GM12801 (cell line): Measurements from ENCODE around the gene NDUFAF5.

Experiments
- CTCF ChIP-seq: IDR thresholded peaks from one replicate; pipeline ENCODE4 v1.5.1; 2011; ENCODE audit warnings: control low read depth; ENCODE audit not compliant: insufficient read length; ENCODE audit errors: extremely low read depth

NDUFAF5 gene

DNA sequence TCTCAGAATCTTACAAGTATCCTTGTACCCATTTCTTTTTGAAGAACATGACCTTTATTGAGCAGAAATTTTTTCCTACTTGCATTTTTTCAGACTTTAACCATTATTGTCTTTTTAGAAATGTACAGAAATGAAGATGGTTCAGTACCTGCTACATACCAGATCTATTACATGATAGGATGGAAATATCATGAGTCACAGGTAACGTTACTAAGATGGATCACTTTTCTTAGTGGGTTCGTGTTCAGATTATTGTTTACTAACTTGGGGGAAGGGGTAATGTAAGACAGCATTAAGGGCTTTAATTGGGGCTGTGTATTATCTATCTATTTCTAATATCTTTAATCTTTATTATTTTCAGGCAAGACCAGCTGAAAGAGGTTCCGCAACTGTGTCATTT lies 31.9 kb downstream of the NDUFAF5 start:
- no peak for TF ChIP-seq CTCF

GRCh38 chr20:13817342-13817741 lies 32.5 kb downstream of the NDUFAF5 start:
- TF ChIP-seq CTCF = no peak

- no peak for TF ChIP-seq CTCF
These were observed 35.2 kb downstream of the NDUFAF5 start for GRCh38 chr20:13819885-13820645.

GRCh38 chr20:13821876-13822275 lies 37.0 kb downstream of the NDUFAF5 start:
- TF ChIP-seq CTCF = no peak

DNA sequence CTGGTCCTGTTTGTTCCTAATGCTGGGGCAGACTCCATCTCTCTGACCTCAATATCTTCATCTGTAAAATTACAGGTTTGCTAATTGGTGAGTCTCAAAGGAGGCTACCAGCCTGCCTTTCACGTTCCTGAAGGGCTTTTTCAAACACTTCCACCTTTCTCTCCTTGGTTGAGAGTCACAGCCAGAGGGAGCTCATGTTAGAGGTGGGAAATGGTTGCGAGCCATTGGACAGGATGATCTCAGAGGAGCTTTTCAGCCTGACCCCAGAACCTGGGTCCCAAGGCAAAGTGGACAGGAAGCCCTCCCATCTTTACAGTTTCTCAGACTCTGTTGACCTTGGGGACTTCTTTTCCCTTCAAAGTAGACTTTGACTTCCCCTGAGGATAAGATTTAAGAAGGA lies 37.6 kb downstream of the NDUFAF5 start:
- no peak for TF ChIP-seq CTCF

DNA sequence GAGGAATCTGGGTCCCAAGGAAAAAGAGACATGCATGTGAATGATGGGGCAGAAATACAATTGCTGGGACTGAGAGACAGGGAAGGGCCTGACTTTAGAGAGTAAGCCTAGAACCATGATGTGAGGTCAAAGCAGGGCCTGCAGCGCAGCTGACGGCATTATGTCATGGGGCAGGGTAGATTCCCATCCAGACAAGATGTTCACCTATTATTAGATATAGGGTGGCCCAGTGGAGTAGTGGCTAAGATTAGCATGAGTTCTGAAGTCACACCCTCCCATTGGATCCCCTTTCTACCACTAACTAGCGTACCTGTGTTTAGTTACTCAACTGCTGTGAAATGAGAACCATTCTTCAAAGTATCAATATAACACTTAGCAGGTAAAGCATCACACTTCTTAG lies 39.6 kb downstream of the NDUFAF5 start:
- TF ChIP-seq CTCF = no peak

- TF ChIP-seq CTCF = no peak
These were observed 40.6 kb downstream of the NDUFAF5 start for GRCh38 chr20:13825465-13825864.
